Thoracic aorta (tissue), 2 donors: Measurements from ENCODE around the gene DNAJB8. TPM values are rescaled to one million over a fixed set of nuclear protein-coding genes. Genes with fewer than 3 reads are reported as not detected.

Experiments used
- ATAC-seq: fragments of 150-250 bp; one replicate; pipeline ENCODE4 v1.8.0; 2017; ENCODE audit warnings: low read depth; ENCODE audit not compliant: insufficient number of reproducible peaks, low FRiP score
- DNase-seq: peaks from one replicate; pipeline ENCODE4 v3.0.0-alpha.2; 2020; ENCODE audit warnings: low spot score
- H3K27ac ChIP-seq, 2 donors: fragments of 200-600 bp; sonication (generic); 1 replicate in 1 of 2; 2 replicates in 1 of 2; pipeline ENCODE4 v1.5.1; 2016; ENCODE audit warnings: mild to moderate bottlenecking in 2 of 2, moderate library complexity in 2 of 2
- H3K27me3 ChIP-seq: fragments of 200-600 bp; sonication (generic); replicated peaks from 2 replicates; pipeline ENCODE4 v1.6.0; 2016; ENCODE audit warnings: mild to moderate bottlenecking; ENCODE audit not compliant: insufficient read depth
- H3K36me3 ChIP-seq: fragments of 200-600 bp; sonication (generic); one replicate; pipeline ENCODE4 v1.5.1; 2016
- H3K4me1 ChIP-seq, 2 donors: fragments of 200-600 bp; sonication (generic); 1 replicate in 1 of 2; 2 replicates in 1 of 2; pipeline versions ENCODE4 v1.5.1 to v1.6.0; 2016; ENCODE audit warnings: low read depth in 2 of 2, mild to moderate bottlenecking in 1 of 2; ENCODE audit not compliant: control insufficient read depth in 1 of 2
- H3K4me3 ChIP-seq: fragments of 200-600 bp; sonication (generic); 2 replicates; pipeline ENCODE4 v1.5.1; 2016; ENCODE audit warnings: mild to moderate bottlenecking
- H3K9me3 ChIP-seq: fragments of 200-600 bp; sonication (generic); 2 replicates; pipeline ENCODE4 v1.5.1; 2016
- total RNA-seq, 2 donors: library from RNA; depleted of rRNA; stranded (reverse); fragments of >200 nt; gene quantifications; one replicate each; pipeline versions ENCODE4 v1.1.0 to v1.2.3, GENCODE V29; 2016
- TF ChIP-seq, protein P1 (sequence below): fragments of 200-600 bp; sonication (generic); IDR thresholded peaks from one replicate; pipeline ENCODE4 v1.5.1; 2019; ENCODE audit warnings: antibody characterized with exemption

The DNAJB8 gene
- total RNA-seq, 2 donors from 2014 or later: not detected

DNA sequence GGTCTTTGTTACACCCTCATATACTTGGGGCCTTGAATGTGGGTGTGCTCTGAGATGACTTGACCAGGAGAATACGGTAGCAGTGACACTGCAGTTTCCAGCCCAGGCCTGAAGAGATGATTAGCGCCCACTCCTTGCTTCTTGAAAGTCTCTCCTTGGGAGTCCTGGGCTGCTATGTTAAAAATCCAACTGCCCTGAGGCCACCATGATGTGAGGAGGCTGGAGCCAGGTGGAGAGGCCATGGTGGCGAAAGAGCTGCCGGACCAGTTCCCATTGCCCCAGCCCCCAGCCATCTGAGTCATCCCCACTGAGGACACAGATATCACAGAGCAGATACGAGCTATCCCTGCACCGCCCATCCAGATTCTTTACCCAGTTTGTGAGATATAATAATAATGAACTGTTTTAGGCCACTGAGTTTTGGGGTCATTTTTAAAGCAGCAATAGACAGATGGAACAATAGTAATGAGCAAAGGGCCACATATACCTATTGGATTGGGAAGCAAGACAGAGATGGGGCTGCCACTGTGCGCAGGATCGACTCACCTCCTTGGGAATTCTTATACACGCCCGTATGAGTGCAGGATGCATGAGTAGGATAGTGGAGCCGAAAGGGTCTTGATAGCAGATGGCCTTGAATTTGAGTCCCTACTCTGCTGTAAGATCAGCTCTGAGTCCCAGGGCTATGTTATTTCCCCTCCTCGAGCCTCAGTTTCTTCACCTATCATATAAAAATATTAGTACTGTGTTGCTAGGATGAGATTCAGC lies 38.5 kb upstream of the DNAJB8 start:
- TF ChIP-seq, protein P1, sequence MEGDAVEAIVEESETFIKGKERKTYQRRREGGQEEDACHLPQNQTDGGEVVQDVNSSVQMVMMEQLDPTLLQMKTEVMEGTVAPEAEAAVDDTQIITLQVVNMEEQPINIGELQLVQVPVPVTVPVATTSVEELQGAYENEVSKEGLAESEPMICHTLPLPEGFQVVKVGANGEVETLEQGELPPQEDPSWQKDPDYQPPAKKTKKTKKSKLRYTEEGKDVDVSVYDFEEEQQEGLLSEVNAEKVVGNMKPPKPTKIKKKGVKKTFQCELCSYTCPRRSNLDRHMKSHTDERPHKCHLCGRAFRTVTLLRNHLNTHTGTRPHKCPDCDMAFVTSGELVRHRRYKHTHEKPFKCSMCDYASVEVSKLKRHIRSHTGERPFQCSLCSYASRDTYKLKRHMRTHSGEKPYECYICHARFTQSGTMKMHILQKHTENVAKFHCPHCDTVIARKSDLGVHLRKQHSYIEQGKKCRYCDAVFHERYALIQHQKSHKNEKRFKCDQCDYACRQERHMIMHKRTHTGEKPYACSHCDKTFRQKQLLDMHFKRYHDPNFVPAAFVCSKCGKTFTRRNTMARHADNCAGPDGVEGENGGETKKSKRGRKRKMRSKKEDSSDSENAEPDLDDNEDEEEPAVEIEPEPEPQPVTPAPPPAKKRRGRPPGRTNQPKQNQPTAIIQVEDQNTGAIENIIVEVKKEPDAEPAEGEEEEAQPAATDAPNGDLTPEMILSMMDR: no peak
- DNase-seq: no peak

DNA sequence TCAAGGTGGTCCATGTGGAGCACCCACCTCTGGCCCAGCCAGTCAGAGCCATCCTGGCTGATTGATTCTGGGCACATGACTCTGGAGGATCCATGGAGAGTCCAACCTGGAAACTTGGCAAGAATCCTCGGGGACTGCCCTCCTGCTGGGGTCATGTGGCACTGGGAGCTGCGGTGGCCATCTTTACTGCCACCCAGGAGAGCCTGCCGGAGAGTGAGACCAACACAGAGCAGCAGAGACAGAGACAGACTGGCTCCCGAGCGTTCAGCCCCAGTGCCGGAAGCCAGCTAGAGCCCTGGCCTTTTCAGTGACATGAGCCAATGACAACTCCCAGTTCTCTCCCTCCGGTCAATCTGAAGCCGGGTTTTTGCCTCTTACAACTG lies 37.8 kb upstream of the DNAJB8 start:
- Histone ChIP-seq H3K4me3 (no peak overlapping the region), H3K9me3 (no peaks in the 10 kb centered on the region), H3K36me3 (no peaks in the 10 kb centered on the region), H3K27ac (no peak overlapping the region), H3K4me1 (no peaks in the 10 kb centered on the region), H3K27me3 (peaks cover 1% of the 10 kb centered on the region)
- ATAC-seq: no peak
- DNase-seq: no peak
- TF ChIP-seq, protein P1: no peak

More for the DNA sequence above, 38.5 kb upstream of the DNAJB8 start:
- no peaks in the 10 kb centered on the region for H3K27me3 ChIP-seq
- H3K27ac ChIP-seq: no peak overlapping the region
- no peak for ATAC-seq
- H3K4me3 ChIP-seq: no peak overlapping the region
- no peaks in the 10 kb centered on the region for H3K4me1 ChIP-seq
- no peaks in the 10 kb centered on the region for H3K9me3 ChIP-seq
- no peaks in the 10 kb centered on the region for H3K36me3 ChIP-seq

DNA sequence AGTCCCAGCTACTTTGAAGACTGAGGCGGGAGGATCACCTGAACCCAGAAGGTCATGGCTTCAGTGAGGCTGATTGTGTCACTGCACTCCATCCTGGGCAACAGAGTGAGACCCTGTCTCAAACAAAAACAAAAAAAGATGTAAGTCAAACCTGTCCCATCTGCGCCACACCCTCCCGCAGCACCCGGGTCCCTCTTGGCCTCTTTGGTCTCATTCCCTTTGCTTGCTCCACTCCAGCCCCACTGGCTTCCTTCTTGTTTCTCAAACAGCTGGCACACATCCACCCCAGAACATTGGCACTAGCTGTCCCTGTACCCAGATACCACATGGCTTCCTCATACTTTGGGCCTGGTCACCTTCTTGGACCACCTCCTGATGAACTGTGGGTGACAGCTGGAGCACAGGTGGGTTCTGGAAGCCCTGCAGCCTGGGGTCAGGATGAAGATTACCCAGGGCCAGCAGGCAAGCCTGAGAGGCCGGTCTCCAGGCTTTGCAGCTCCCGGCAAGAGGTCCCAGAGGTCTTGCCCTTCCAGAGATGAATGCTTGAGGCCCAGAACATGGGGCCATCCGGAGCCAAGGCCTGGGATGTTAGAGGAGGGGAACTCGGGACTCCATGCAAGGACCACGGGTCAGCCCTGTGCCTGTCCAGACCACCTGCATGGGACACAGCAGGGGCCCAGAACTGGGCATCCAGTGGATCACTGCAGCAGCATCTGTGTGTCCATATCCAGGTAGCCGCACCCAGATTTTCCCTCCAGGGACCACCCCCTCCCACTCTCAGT lies 37.3 kb upstream of the DNAJB8 start:
- Histone ChIP-seq H3K36me3 (no peaks in the 10 kb centered on the region), H3K4me3 (no peak overlapping the region), H3K27me3 (peaks cover 7% of the 10 kb centered on the region), H3K9me3 (no peaks in the 10 kb centered on the region), H3K4me1 (no peaks in the 10 kb centered on the region), H3K27ac (no peak overlapping the region)
- ATAC-seq (no peak), DNase-seq (no peak)
- TF ChIP-seq, protein P1: no peak

DNA sequence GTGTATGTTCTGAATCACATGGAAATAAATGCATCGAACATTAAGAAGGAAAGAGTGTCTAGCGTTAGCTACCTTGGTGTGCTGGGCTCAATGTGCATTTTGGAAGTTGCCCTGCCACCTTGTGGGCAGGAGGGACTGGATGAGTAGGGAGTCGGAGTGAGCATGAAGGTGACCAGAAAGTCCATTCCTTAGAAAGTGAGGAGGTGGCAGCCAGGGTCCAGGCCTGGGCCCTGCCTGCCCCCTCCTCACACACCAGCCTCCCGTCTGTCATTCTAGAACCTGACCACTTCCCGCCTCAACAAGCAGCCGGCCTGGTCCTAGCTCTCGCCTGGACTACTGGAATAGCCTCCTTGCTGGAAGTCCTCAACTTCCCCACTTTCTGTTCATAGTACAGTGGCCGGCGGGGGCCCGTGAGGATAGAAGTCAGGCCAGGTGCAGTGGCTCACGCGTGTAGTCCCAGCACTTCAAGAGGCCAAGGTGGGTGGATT lies 36.5 kb upstream of the DNAJB8 start:
- Histone ChIP-seq H3K27ac (no peak overlapping the region), H3K27me3 (peaks cover 14% of the 10 kb centered on the region), H3K9me3 (no peaks in the 10 kb centered on the region), H3K36me3 (no peaks in the 10 kb centered on the region), H3K4me1 (peaks cover 0 to 2% of the 10 kb centered on the region in 2 donors), H3K4me3 (no peak overlapping the region)
- TF ChIP-seq, protein P1: no peak
- no peak for ATAC-seq
- no peak for DNase-seq

DNA sequence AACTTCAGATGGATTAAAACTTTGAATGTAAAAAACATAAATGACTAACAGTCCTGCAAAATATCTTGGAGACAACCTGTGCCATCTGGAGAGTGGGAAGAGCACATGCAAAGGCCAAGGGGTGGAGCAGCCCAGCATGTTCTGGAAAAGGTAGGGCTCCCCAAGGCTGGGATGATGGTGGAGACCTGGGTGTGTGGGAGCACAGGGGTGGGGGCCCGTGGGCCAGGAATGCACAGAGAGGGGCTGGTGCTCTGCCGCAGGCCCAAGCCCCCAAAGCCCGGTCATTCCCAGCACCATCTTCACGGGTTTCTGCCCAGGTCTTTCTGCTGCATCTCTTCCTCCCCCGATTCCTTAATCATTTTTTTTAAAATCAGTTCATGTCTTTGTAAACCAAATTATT lies 36.0 kb upstream of the DNAJB8 start:
- TF ChIP-seq, protein P1: no peak
- peaks cover 14% of the 10 kb centered on the region for H3K27me3 ChIP-seq
- H3K4me1 ChIP-seq: peaks cover 0 to 6% of the 10 kb centered on the region in 2 donors

More for the DNA sequence above, 36.0 kb upstream of the DNAJB8 start:
- no peak for DNase-seq
- ATAC-seq: no peak
- Histone ChIP-seq H3K27ac (no peak overlapping the region), H3K4me3 (no peak overlapping the region), H3K9me3 (no peaks in the 10 kb centered on the region), H3K36me3 (no peaks in the 10 kb centered on the region)
